HS-5 (cell line): ENCODE measurements around the gene PIM3.
"Not testable (repeated sequence)": the region's sequence is repeated elsewhere in the genome, so short reads cannot be mapped to it uniquely, and the experiment has no call there.

ENCODE experiments used
- DNase-seq: peaks from one replicate; pipeline ENCODE4 v3.0.0-alpha.2; 2012; ENCODE audit warnings: low read depth

Gene PIM3

DNA sequence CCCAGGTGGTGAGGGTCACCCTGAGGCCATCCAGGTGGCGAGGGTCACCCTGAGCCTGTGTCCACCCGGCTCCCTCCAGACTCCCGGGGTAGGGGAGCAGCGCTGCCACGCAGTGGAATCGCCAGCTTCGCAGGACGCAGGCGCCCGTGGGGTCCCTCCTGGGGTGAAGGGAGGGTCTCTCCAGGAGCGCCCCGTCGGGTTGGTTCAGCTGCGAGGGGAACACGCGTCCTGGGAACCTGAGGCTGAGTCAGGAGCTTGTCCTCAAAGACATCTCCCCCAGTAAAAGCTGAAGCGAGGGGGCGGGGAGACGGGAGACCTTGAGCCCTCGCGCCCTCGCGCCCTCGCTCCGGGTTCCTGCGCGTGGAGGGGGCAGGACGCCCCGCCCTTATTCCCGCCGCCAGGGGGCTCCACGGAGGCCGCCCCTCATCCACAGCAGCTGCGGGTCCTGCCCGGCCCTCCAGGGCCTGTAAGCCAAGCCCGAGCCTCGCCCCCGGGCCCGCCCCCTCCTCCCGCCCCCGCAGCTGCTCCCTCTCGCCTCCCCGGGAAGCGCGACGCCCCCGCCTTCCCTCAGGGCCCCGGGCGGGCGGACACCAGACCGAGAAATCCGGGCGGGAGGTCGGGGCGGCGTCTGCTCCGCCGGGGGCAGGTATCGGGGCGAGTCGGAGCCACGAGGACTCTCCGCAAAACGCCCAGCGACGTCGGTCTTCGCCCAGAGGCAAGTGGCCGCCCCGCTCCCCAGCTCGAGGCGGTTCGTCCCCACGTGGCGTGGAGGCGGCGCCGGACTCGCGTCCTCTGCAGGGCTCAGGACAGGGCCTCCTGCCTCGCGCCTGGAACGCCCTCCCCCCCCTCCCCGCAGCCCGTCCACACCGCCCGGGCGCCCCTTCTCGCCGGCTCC lies 22.8 kb downstream of the PIM3 start:
- DNase-seq, result no peak

DNA sequence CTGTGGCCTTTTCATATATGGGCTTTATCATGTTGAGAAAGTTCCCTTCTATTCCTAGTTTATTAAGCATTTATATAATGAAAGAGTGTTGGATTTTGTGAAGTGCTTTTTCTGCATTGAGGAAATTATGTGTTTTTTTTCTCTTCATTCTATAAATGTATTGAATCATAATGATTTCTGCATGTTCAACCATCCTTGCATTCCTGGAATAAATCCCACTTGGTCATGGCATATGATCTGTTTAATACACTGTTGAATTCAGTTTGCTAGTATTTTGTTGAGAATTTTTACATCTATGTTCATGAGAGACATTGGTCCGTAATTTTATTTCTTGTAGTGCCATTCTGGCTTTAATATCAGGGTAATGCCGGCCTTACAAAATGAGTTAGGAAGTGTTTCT lies 25.8 kb downstream of the PIM3 start:
- DNase-seq, result no peak

DNA sequence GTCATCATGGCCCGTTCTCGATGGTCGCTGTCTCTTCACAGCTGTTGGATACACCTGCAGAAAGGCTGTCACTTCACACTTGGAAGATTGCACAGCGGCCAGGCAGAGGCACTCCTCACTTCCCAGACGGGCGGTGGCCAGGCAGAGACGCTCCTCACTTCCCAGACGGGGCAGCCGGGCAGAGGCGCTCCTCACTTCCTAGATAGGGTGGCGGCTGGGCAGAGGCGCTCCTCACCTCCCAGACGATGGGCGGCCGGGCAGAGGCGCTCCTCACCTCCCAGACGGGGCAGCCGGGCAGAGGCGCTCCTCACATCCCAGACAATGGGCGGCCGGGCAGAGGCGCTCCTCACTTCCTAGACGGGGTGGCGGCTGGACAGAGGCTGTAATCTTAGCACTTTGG lies 29.3 kb downstream of the PIM3 start:
- DNase-seq, result not testable (repeated sequence)

DNA sequence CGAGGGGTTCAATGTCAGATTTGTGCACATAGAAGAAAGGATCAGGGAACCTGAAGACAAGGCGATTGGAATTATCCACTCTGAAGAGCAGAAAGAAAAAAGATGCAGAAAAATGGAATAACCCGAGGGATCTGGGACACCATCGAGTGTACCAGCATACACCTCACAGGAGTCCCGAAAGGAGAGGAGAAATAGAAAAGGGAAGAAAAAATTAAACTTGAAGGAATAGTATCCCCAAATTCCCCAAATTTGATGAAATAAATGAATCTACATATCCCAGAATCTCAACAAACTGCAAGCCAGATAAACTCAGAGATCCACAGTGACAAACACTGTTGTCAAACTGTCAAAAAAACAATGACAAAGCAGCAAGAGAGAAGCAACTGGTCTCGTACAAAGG lies 30.6 kb downstream of the PIM3 start:
- DNase-seq, result no peak

DNA sequence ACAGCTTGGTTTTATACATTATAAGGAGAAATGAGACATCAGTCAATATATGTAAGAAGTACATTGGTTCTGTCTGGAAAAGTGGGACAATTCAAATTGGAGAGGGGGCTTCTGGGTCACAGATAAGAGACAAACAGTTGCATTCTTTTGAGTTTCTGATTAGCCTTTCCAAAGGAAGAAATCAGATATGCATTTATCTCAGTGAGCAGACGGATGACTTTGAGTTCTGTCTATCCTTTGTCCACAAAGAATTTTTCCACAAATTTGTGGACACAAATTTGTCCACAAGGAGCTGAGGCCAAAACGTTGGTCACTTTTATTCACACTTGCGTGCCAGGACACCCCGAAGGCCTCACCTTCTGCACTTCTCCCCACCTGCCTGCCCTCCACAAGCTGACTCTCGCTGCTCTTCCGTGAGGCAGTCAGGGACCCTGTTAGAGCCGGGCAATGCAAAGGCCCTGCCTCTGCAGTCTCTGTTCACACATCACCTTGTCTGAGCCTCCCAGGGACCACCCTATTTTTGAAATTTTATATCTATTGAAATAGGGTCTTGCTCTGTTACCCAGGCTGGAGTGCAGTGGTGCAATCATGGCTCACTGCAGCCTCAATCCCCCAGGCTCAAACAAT lies 31.4 kb downstream of the PIM3 start:
- DNase-seq, result no peak

DNA sequence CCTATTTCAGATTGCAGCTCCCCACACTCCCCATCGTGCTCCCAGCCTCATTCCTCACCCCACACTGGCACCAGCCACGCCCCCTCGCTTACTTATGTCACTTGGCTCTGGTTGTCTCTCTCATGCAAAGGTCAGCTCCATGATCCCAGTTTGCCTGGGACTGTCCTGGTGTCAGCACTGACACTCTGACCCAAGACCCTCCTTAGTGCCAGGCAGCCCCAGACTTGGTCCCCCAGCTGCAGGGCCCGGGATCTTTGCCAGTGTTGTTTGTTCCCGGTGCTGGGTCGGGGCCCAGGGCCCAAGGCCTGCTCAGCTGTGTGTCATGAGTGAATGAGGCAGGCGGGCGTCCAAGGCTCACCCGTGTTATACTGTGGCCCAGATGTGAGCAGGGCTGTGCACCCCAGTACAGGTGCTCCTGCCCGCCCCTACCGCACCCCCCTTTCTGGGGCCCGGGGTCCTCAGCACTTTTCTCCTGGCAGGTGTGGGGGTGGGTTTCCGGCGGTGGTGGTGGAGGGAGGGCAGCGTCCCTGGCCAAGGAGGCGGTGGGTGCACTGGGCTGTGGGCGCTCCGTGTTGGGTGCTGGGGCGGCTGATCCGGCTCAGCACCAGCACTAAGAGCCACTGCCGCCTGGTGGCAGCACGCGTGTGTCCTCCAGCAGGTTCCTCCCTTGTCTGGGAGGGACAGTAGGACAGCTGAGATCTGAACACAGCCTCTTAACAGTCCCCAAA lies 32.5 kb downstream of the PIM3 start:
- DNase-seq, result no peak

DNA sequence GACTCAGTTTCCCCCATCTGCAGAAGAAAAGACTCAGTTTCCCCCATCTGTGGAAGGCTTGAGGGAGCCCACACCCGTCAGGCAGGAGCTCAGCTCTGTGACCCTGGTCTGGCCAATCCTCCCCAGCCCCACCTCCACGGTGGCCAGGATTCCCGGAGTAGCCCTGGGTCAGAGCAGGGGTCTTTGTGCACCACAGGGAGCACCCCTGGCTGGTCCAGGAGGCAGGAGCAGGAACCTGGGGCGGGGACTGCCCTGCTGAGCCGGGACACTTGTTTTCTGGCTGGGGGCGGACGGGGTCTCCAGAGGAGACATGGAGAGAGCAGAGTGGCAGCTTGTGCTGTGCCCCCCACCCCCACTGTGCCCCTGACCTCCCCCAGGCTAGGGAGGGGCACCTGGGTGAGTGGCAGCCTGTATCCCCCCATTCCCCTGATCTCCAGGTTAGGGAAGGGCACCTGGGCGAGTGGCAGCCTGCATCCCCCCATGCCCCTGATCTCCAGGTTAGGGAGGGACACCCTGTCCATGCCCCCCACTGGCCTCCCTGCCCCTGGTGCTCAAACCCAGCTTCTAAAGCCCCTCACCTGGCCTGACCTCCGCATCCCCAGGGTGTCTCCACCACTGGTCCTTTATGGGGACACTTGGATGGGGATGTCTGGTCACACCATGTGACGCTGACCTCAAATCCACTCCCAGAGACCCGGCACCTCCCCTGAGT lies 33.2 kb downstream of the PIM3 start:
- no peak for DNase-seq

DNA sequence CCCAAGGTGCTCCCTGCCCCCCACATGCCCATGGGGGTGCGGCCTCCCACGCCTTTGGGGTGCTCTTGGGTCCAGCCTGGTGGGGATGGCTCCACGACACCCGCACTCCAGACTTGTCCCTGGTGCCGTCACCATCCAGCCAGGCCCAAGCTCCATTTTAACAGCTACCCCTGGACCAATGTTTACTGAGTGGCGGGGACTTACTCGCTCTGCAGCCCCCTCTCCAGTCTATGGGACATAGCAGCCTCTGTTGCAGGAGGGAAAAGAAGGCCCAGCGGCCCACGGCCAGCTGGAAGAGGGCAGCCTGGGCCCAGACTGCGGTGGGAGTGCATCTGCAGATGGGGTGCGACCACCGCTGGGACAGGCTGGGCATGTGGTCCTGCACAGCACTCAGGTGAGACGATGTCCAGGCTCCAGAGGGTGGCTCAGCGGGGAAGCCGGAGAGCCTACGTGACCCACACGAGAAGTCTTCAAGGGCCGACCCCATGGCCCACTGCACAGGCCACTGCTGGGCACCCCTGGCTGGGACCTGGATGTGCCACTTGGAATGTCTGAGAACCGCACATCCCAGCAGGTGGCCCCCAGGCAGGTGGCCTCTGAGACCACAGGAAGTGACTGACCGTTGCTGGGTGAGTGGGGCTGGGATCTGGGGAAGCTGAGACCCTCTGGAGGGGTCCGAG lies 33.9 kb downstream of the PIM3 start:
- DNase-seq, result no peak

DNA sequence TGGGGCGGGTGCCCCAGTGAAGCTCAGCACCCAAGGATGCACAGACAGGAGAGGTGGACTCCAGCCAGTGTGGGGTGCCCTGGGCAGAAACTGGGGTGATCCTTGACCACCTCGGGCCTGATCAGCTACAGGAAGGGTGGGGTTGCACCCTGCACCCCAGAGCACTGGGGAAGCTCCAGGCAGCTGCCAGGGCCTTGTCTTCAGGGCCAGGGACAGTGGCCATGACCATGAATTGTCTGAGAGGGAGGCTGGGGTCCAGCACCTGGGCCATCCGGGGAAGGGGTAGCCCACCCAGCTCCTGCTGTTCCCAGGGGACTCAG lies 34.4 kb downstream of the PIM3 start:
- DNase-seq, result no peak

DNA sequence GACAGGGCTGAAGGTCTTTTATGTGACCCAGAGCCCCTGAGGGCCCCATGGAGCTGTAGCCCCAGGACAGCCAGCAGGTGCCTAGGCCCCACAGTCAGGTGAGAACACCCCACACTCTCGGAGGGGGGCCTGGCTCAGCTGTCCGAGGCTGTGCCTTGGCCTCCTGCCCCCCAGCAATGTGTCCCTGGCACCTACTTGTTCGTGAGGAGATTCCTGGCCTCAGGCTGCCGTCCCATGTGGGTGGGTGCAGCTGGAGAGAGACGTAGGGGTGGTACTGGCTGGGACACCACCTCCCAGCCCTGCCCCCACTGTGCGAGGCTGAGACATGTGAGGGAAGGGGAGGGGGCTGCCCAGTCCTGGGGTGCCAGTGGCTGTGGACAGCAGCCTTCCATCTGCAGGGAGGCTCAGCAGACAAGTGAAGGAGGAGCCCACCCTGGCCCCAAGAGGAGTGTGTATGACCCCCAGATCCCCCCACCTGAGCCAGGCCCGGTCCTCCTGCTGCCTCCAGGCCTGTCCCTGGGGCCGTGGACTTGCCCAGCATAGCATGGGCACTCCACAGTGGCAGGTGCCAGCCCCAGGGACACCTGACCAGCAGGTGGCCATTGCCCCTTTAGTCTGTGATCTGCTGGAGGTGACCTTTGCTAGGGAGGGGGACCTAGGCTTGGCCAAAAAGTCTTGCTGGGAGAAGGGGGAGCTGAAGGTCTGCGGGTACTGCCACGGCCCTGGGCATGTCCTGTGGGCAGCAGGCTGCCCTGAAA lies 35.0 kb downstream of the PIM3 start:
- DNase-seq, result no peak

DNA sequence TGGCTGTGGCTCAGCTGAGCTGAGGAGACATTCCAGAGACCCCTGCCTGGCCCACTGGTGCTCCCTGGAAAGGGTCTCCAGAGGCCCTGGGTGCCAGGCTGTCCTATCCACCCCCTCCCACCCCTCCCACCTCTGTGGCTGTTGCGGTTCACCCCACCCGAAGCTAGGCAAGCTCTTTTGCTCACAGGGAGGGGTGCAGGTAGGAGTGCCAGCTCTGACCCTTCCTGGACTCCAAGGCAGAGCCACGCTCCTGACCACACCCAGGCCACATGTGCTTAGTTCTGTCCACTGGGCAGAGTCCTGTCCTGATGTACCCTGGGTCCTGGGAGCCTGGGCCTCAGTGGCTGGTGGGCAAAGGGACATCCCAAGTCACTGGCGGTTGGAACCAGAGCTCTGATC lies 35.5 kb downstream of the PIM3 start:
- no peak for DNase-seq

DNA sequence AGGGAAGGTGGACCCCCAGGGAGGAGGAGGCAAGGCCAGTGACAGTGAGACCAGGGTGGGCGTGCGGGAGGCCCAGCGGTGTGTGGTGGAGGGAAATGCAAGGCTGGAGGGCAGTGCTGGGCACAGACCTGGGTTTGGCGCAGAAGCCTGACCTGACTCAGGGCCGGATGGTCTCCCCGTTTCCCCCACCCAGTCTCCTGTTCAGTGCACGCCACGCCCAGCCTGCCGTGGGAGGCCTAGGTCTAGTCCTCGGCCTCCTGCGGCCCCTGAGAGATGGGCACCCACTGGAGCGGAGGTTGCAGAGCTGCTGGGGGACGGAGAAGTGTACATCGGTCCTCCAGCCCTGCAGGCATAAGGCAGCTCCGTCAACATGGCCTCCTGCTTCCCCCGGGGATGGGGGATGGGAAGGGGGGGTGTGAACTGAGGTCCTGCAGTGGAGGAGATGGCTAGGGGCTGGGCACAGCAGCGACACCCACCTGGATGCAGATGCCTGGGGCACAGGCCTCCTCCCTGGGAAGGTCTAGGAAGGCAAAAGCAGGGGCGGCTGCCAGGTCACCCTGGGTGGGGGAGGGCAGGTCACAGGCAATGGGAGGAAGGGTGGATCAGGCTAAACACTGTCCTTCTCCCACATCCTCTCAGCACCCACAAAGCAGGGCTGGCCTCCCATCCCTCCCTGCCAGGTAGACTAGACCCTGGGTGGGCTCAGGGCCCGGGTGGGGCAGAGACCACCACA lies 36.1 kb downstream of the PIM3 start:
- no peak for DNase-seq

DNA sequence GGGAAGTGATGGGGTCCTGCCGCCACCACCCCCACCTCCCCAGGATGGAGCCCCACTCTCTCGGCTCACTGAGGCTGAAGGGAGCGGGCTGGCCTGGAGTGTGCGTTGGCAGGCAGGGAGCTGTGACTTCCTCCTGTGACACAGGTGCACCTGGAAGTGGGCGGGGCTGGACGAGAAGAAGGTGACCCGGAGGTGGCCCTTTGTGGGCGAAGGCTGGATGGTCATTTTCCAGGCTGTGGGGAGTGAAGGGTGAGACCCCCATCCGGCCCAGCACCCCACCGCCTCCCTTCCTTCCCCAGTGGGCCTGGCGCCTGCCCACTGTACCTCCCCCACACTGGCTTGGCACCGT lies 36.7 kb downstream of the PIM3 start:
- no peak for DNase-seq

DNA sequence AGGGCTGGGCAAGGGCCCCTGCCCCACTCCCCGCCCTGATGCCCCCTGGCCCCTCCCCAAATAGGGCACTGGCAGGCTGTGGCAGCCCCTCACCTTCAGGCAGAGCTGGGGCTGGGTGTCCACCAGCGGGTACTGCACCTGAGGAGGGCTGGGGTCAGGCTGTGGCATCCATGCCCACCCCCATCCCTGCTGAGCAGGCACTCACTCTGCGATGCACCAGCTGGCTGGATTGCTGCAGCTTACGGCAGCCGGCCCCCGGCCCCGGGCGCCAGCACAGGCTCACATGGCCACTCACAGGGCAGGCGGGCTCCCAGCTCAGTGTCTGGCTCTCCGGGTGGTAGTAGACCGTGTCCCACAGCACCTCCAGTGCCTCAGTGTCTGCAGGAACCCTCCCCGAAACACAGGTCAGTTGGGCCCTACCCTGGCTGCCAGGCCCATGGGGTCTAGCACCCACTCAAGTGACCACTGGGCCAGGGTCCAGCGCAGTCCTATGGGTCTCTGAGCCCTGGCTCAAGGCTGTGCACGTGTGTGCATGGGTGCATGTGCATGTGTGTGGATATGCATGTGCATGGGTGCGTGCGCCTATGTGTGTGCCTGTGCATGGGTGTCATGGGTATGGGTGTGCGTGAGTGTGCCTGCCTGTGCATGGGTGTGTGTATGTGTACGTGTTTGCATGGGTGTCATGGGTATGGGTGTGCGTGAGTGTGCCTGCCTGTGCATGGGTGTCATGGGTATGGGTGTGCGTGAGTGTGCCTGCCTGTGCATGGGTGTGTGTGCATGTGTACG lies 37.6 kb downstream of the PIM3 start:
- DNase-seq, result no peak

DNA sequence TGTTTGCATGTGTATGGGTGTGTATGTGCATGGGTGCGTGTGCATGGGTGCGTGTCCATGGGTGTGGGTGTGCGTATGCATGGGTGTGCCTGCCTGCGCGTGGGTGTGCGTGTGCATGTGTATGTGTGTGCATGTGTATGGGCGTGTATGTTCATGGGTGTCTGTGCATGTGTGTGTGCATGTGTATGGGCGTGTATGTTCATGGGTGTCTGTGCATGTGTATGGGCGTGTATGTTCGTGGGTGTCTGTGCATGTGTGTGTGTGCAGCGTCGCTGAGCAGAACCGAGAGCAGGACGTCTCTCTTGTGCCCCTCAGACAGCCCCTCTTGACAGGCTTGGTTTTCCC lies 38.1 kb downstream of the PIM3 start:
- no peak for DNase-seq

DNA sequence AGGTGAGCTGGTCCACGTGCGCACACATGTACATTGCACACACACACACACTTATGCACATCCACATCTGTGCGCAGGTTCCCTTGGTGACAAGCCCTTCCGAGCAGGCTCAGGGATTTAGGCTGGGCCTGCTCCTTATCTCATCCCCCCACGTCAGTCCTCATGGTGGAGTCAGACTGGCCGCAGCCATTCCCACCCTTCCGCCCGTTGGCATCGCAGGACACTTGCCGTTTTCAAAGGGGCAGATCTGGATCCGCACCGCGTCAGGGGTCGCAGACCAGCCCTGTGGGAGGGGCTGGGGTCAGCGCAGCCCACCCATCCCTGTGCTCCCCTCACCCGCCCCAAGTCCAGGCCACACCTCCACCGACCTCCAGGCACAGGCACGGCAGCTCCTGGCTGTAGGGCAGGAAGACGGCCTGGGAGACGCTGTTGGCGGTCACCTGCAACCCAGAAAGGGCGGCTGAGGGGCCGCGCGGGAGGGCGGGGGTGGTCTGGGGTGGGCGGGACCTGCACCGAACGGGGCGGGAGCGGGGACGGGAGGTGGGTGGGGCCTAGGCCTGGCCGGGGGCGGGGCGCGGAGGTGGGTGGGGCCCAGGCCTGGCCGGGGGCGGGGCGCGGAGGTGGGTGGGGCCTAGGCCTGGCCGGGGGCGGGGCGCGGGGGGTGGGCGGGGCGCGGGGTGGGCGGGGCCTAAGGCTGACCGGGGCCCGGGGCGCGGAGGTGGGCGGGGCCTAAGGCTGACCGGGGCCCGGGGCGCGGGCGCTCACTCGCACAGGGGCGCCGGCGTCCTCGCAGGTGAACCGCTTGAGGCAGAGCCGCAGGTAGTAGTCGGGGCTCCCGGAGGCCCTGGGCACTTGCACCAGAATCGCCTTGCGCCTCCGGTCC lies 38.7 kb downstream of the PIM3 start:
- DNase-seq, result no peak

DNA sequence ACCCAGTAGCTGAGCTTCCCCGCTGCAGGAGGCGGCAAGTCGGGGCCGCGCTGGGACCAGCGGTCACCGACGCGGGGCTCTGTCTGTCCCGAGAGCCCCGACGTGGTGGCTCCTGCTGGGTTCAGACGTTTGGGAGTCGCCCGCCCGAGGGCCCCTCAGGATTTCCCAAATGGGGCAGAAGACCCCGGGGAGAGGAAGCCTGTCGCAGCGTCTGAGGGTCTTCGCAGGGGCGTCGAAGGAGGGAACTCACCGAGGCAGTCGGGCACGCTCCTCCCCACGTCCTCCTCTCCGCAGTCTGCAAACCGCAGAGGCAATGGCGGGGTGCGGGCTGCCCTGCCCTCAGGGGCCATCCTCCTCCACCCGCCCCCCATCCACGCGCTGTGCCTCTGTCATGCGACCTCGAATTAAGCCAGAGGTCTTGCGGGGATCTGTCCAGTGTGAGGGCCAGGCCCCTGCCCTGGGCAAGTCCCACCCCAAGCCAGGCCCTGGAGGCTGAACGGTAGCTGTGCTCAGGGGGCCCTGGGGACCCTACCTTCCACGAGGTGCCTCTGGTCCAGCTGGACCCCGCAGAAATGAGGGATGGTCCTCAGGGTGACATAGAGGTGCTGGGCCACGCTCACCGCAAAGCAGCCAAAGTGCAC lies 39.5 kb downstream of the PIM3 start:
- no peak for DNase-seq

DNA sequence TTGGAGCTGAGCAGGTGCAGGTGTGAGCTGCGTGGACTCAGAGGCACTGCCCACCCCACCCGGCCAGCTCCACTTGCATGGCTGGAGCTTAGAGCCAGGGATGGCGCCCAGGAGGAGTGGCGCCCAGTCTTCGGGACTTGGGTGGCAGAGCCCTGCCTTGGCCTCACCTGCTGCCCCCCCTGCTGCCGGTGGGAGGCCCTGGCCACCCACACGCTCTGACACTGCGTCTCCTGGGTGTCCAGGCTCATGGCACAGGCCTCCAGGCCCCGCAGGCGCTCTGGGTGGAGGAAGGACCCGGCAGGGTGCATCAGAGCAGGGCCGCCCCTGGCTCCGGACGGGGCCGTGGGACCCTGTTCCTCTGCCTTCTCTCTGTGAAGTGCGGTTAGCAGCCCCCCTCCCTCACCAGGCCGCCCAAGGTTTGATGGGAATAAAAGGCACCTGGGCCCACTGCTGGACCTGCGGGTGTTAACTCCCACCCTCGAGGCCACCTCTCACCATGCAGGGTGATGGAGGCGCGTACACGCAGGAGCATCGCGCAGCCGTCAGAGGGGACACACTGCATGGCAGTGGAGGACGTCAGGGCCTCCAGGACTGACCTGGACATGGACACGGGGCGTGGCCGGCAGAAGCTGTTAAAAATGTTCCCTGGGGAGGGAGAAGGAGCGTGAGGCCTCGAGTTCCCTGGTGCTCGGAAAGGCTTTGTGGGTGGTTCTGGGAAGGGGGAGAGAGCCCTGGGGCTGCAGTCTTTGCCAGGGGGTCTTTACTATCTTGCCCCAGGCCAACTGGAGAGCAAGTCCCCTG lies 40.2 kb downstream of the PIM3 start:
- DNase-seq, result no peak
